Uterus (tissue), 2 donors: ENCODE results near the gene GALNT6.

Experiments used
- POLR2A ChIP-seq, 2 donors: fragments of 450-650 bp; IDR thresholded peaks; one replicate each; pipeline ENCODE4 v1.6.1; 2016; ENCODE audit warnings: antibody characterized with exemption in 2 of 2, mild to moderate bottlenecking in 1 of 2, moderate library complexity in 1 of 2
- TF ChIP-seq, protein P1 (sequence below), 4 experiments: fragments of 200-600 bp in 2 of 4; fragments of 450-650 bp in 2 of 4; sonication (generic) in 2 of 4; IDR thresholded peaks; one replicate each; pipeline ENCODE4 v1.5.1; 2016 to 2019; ENCODE audit warnings: antibody characterized with exemption in 4 of 4, mild to moderate bottlenecking in 2 of 4, moderate library complexity in 1 of 4

DNA sequence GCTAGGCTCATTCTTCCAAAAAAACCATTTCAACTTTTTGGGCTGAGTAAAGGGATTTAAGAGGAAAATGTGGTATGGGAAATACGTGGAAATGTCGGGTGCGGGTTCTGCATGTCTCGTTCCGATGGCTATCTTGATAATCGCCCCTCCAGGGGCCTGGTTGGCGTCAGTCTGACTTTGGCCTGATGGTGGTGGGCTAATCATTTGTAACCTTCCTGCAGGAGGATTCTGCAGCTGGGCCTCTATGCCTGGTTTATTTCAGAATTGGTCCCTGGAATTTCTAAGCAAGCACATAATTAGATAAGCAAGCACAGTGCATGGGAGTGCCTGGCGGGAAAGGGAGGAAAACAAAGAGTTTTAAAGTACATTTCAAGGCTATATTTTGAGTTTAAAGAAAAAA is 18.6 kb upstream of the GALNT6 start:
- TF ChIP-seq, protein P1, sequence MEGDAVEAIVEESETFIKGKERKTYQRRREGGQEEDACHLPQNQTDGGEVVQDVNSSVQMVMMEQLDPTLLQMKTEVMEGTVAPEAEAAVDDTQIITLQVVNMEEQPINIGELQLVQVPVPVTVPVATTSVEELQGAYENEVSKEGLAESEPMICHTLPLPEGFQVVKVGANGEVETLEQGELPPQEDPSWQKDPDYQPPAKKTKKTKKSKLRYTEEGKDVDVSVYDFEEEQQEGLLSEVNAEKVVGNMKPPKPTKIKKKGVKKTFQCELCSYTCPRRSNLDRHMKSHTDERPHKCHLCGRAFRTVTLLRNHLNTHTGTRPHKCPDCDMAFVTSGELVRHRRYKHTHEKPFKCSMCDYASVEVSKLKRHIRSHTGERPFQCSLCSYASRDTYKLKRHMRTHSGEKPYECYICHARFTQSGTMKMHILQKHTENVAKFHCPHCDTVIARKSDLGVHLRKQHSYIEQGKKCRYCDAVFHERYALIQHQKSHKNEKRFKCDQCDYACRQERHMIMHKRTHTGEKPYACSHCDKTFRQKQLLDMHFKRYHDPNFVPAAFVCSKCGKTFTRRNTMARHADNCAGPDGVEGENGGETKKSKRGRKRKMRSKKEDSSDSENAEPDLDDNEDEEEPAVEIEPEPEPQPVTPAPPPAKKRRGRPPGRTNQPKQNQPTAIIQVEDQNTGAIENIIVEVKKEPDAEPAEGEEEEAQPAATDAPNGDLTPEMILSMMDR (IDR thresholded peaks at IDR 0.05): no peak
- no peak for TF ChIP-seq POLR2A (IDR thresholded peaks at IDR 0.05)
